Stimulated activated CD4-positive, alpha-beta T cell treated with anti-CD3 and anti-CD28 coated beads, Interleukin-1b, Interleukin-23, amount 100 ng/mL, for 4 hours (primary cell): ENCODE results near the gene TOMM70.
A peak's percentile ranks its signal among the peaks of the same experiment; 100 is the strongest.
"Not testable (repeated sequence)": the region's sequence is repeated elsewhere in the genome, so short reads cannot be mapped to it uniquely, and the experiment has no call there.

Experiments
- DNase-seq, 2 donors: peaks; one replicate each; pipeline ENCODE4 v3.0.0-alpha.2; 2020; ENCODE audit warnings: low read depth in 2 of 2

TOMM70 gene

GRCh38 chr3:100400780-100401673, at the start of gene TOMM70, which contains the start of gene LNP1:
TSS of gene TOMM70 (minus strand) at chr3:100401089. CDS start at chr3:100400949, 140 bp downstream.
TSS of gene LNP1 (plus strand) at chr3:100401539. CDS start at chr3:100429730, 28,191 bp downstream.
- peak; percentile 89 to 94 for DNase-seq

- DNase-seq, result no peak
Observed at GRCh38 chr3:100449214-100449613, 48.3 kb upstream of the TOMM70 start.

DNA sequence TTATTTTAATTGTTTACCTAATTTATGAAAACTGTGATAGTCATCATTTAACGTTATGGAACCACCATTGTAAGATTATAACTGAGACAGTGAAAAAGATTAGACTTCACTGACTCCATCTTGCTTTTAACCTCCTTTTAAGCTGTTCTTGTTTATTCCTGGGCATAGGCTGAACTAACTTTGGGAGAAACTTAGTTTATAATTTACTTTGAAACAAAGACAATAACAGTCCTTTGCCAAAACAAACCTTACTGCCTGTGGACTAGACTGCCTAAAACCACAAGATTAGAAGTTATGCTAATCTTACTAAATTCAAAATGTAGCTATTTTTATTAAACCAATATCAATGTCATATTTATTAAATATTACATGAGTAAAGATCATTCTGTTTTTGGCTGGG, 47.2 kb upstream of the TOMM70 start:
- no peak for DNase-seq

DNA sequence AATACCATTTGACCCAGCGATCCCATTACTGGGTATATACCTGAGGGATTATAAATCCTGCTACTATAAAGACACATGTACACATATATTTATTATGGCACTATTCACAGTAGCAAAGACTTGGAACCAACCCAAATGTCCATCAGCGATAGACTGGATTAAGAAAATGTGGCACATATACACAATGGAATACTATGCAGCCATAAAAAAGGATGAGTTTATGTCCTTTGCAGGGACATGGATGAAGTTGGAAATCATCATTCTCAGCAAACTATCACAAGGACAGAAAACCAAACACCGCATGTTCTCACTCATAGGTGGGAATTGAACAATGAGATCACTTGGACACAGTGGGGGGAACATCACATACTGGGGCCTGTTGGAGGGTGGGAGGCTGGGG, 46.2 kb upstream of the TOMM70 start:
- not testable (repeated sequence) for DNase-seq

DNA sequence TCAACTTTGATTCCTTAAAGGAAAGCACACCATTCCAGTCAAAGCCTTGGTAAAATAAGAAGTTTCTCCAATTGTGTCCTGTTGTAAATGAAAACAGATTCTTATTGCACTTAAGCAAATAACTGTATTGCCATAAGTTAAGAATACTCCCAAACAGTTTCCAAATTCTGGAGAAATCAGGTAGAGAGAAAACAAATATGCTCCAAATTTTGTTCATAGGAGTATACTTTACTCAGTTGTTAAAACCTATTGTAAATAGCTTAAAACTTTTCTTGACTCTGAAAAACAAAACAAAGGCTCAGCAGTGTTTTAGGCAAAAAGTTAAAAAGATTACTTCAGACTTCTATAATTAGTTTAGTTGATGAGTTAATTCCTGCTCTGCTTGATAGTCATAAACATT, 42.8 kb upstream of the TOMM70 start:
- no peak for DNase-seq

- DNase-seq, result no peak
Observed at GRCh38 chr3:100440895-100441294, 40.0 kb upstream of the TOMM70 start.

DNA sequence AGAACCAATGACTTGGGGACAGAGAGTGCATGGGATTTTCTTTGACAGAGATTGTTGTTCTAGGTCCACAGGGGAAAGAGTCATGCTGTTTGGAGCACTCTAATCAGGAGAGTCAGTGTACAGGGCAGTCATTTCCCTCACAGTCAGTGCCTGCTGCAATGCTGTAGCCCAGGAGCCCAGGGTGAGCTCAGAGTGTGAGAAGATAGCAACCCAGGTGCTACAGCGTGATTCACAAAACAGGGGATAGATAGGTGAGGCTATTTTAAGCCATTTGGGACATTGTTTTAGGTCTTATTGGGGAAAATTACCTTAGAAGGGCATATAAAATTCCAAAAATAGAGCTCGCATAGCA, 37.7 kb upstream of the TOMM70 start:
- DNase-seq, result no peak

DNA sequence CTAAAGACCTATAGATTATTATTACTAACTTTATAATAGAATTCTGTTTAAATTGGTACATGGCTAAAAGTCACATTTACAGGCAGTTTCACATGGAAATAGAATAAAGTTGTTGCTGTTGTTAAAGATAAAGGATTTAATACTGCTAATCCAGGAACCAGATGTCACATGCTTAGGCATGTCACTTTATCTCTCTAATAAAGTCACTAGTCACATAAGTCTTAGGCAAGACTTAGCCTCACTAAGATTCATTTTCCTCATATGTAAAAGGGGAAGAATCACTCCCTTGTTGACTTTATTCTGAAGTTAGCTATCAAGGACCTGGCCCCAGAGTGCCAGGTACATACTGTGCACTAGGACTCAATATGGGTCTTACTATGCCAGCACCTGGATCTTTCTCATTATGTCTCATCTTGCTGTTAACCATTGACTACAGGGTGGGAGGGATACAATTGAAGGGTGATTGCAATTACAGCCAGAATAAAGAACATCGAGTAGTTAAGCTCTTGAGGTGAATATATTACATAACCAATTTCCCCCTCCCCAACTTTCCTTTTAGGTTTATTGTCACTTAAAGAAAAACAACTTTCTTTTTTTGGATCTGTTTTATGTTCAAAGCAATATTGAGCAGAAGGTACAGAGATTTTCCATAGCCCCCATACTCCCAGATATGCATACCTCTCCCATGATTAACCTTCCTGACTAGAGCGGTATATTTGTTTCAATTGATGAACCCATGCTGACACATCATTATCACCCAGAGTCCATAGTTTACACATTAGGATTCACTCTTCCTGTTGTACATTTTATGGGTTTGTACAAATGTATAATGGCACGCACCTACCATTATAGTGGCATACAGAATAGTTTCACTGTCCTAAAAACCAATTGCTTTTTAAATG, 37.1 kb upstream of the TOMM70 start:
- DNase-seq, result no peak

DNA sequence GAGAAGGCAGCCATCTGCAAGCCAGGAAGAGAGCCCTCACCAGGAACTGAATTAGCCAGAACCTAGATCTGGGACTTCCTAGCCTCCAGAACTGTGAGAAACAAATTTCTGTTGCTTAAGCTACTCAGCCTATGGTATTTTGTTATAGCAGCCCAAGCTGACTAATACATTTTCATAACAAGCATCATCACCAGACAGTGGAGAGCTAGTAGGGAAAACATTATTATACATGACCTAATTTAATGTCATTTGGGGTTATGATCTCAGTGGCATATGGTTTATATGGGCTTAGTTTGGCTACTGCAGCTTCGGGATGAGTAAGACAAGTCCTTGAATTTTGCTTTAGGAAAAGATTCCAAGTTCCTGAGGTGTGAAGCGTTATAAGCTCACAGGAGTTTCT, 36.1 kb upstream of the TOMM70 start:
- no peak for DNase-seq

DNA sequence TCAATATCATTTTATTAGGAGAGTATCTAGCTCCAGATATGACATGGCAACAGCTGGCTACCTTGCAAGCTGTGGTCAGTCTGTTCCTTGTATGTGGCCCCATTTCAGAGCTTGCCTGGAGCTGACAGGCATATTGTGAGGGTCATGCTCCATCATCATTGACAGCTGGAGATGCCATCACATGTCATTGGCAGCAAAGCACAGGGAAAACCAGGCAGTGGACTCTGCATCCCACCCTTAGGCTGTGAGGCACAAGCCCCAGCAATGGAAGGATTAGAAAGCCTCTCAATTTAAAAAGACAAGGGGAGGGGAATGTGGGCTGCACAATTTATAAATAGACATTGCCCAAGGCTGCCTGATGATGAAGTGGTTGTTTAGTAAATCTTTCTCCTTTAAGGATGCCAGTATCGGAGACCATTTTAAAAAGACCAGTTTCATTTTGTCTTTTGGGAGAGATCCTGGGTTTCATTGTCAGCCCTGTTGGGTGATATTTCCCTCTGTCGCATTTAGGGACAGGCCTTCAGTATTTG, 28.4 kb upstream of the TOMM70 start:
- no peak for DNase-seq

DNA sequence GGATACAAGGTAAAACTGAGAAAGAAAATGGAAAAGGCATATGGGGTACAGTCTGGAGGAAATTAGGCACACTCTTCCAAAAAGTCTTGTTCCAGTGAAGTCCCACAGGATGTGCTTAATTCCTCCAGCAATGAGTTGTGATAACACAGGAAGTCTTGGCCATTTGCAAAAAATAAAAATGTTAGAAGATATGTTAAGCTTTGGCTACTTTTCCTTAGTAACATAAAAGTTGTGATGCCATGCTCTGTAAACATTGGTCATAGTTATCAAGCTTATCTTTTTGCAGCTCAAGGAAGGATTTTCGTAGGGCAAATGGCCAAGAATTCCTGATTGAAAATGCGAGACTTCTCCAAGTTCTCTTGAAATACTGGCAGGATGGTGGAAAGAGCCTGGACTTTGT, 26.8 kb upstream of the TOMM70 start:
- DNase-seq, result no peak

DNA sequence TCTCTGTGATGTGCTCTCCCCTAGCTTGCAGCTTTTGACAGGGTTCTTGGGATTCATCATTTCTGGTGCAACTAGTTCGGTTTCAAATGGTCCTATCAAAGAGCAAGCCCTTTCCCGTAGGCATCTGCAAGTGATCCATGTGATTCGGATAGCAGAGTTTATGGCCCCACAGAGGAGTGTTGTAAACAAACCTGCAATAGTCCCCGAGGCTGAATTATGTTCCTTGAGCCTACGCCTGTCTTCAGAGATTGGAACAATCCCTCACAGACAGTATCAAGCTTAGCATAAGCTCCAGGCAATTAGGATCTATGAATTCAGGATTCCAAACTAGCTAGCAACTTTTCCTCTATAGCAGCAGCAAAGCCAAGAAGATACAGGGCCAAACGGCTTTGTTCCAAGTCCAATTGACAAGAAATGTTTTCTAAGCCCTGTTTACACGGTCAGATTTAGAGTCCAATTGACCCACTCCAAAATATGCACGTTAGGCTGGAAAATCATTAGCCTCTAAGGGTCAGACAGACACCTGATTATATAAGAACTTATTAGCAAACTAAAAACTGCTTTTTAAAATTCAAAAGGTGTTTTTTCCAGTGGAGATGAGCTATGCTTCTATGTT, 25.3 kb upstream of the TOMM70 start:
- no peak for DNase-seq

- no peak for DNase-seq
Observed at GRCh38 chr3:100425316-100425715, 24.4 kb upstream of the TOMM70 start.

DNA sequence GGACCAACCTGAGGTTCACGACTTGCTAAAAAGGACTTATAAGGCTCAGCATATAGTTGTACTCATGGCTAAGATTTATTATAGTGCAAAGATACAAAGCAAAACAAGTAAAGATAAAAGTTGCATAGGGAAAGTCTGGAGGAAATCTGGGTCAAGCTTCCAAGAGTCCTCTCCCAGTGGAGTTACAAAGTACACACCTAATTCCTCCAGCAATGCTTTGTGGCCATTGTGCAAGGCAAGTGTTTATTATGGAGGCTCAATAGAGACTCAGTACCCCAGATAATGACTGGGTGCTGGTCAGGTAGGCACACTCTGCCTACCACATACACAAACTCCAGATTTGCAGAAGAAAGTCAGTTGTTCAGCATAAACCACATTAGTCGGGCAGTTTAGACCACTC, 23.4 kb upstream of the TOMM70 start:
- DNase-seq, result no peak

GRCh38 chr3:100423611-100424010, 22.7 kb upstream of the TOMM70 start:
- DNase-seq, result no peak

GRCh38 chr3:100420885-100421284, 20.0 kb upstream of the TOMM70 start:
- no peak for DNase-seq

GRCh38 chr3:100419406-100419805, 18.5 kb upstream of the TOMM70 start:
- DNase-seq, result no peak

DNA sequence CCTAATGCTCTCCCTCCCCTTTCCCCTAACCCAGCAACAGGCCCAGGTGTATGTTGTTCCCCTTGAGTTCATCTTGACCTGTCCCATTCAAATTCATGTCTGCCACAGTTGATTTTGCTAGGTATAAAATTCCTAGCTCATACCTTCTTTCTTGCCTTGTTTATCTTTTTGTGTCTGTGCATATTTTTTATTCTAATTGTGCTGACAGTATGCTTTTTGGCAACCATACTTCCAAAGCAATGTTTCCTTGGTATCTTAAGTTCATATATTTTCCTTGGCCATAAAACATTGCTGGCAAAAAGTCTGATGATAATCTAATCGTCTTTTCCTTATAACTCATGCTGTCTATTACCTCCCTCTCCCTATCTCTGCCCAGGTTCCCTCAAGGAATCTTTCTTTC, 16.0 kb upstream of the TOMM70 start:
- no peak for DNase-seq

DNA sequence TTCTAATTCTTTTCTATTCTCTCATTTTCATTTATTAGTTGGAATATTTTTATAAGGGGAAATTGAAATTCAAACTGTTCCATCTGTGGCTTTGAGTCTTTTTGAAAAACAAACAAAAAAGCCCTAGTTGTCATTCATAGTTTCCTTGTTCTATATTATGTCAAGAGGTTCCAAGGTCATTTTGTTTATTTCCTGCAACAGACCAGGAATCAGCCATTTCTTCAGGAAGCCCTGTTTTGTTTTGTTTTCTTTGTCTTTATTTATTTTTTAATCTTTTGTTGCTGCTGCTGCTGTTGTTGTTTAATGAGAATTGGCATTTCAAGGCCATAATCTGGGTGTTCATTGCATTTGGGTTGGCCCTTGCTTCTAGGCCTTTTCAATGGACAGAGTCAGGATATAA, 15.3 kb upstream of the TOMM70 start:
- no peak for DNase-seq

DNA sequence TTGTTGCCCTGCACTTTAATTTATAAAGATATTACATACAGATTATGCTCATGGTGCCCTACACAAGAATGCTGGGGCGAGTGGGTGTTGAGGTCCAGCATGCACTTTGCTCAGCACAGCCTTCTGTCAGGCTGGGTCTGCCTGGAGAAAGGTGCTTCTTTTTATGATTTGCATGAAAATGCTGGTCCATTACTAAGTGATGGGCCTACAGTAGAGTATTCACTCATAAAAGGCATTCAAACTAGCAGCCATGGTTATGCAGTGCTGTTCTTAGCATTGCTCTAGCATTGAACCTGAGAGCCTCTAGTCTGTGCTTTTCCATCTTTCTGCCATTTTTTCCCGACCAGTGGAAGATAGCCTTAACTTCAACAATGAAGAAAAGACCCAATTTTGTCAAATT, 12.7 kb upstream of the TOMM70 start:
- DNase-seq, result no peak

- no peak for DNase-seq
Observed at GRCh38 chr3:100412912-100413590, 12.2 kb upstream of the TOMM70 start.
